ENCODE measurements around the gene UBA52.

DNA sequence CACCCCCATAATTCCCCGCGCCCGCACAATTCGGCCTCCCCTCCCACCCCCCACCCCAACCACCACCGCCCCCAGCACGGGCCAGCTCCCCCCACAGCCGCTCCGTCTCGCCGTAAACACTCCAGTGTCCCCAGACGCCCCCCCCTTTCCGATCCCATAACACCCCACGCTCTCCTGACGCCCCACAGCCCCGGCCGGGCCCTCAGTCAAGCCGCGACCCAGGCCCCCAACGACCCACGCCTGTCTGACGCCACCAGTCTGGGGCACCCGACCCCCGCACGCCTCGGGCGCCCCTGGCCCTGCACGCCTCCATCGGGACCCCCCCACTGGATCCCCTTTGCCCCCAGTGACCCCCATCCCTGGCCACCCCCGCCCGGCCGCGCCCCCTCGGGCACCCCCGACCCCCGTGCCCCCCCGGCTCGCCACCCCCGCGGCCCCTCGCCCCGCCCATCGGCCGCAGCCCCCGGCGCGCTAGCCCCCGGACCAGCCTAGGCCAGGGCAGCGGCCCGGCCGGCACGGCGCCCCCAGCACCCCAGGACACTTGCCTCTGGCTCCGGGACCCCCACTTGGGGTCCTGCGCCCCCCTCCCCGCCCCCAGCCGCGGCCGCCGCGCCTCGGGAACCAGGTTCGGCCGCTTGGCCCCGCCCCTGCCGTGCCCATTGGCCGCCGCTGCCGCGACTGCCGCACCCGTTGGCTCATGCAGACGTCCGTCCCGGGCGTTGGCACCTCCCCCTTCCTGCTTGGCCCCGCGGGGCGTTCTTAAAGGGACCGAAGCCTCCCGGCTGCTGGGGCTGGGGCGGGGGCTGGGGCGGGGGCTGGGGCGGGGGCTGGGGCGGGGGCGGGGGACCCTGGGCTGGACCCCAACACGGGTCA lies 28.5 kb upstream of the UBA52 start, which contains the start of gene FKBP8:
- TF ChIP-seq POLR2AphosphoS5 (IDR thresholded peaks at IDR 0.05; ENCODE audit: insufficient read depth in 1 of 2, low read depth in 1 of 2) = no peak
- TF ChIP-seq POLR2A (IDR thresholded peaks at IDR 0.05) = no peak
